Activated T-cell treated with anti-CD3 and anti-CD28 coated beads, Interleukin-2, amount 50 U/mL, for 72 hours (primary cell): ENCODE data around the gene AGBL4. TPM values are rescaled to one million over a fixed set of nuclear protein-coding genes. Genes with fewer than 3 reads are reported as not detected.
"Not testable (repeated sequence)": the region's sequence is repeated elsewhere in the genome, so short reads cannot be mapped to it uniquely, and the experiment has no call there.

ENCODE experiments used
- ATAC-seq, 2 donors: fragments of 150-1000 bp; cut with Tn5 transposase; replicated peaks in 1 of 2; 2 replicates each; pipeline ENCODE4 v1.10.0; 2021; ENCODE audit warnings: moderate library complexity in 2 of 2, mild to moderate bottlenecking in 1 of 2
- DNase-seq, 2 donors: peaks; one replicate each; pipeline ENCODE4 v3.0.0; 2021 to 2022; ENCODE audit warnings: mixed read lengths in 1 of 2
- H3K27ac Mint-ChIP-seq: one replicate; pipeline ENCODE4 v1.8.0; 2022; ENCODE audit warnings: mild to moderate bottlenecking, moderate library complexity, mixed read lengths
- H3K27me3 Mint-ChIP-seq: one replicate; pipeline ENCODE4 v1.8.0; 2022; ENCODE audit warnings: low read depth, mixed read lengths
- H3K36me3 Mint-ChIP-seq, 2 donors: one replicate each; pipeline ENCODE4 v1.8.0; 2022; ENCODE audit warnings: mixed read lengths in 2 of 2, mild to moderate bottlenecking in 1 of 2; ENCODE audit not compliant: insufficient read depth in 2 of 2
- H3K4me1 Mint-ChIP-seq: one replicate; pipeline ENCODE4 v1.8.0; 2022; ENCODE audit warnings: low read depth, mixed read lengths
- H3K4me3 Mint-ChIP-seq, 2 donors: one replicate each; pipeline ENCODE4 v1.8.0; 2022; ENCODE audit warnings: mild to moderate bottlenecking in 2 of 2, mixed read lengths in 2 of 2, moderate library complexity in 2 of 2
- H3K9me3 Mint-ChIP-seq, 2 donors: one replicate each; pipeline ENCODE4 v1.8.0; 2022; ENCODE audit warnings: mixed read lengths in 2 of 2
- total RNA-seq, 2 donors: library from RNA; stranded (reverse); gene quantifications; one replicate each; pipeline ENCODE4 v1.2.3, GENCODE V29; 2022

Gene AGBL4
- total RNA-seq, 2 donors from 2014 or later = not detected

DNA sequence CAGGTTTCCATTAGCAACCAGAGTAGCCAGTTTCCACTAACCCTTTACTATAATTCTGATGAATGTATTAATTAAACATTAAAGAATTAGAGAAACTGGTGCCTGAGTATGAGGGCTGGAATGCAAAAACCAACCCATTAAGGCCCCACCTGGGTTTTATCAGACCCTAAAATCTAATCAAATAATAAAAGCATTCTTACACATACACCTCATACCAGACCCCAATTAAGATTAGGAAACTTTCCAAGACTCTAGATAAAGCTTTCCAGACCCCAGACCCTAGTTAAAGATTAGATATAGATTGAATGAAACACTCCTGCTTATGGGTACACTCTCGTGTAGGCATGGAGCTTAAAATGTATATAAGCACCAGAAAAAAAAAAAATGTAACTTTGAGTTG, 665.7 kb downstream of the AGBL4 start:
- Mint-ChIP-seq H3K4me1 (no peaks in the 10 kb centered on the region), H3K27me3 (no peaks in the 10 kb centered on the region), H3K4me3 (no peak overlapping the region), H3K9me3 (peaks cover 1 to 4% of the 10 kb centered on the region in 2 donors), H3K36me3 (no peaks in the 10 kb centered on the region), H3K27ac (no peak overlapping the region)
- DNase-seq (no peak), ATAC-seq (no peak)

DNA sequence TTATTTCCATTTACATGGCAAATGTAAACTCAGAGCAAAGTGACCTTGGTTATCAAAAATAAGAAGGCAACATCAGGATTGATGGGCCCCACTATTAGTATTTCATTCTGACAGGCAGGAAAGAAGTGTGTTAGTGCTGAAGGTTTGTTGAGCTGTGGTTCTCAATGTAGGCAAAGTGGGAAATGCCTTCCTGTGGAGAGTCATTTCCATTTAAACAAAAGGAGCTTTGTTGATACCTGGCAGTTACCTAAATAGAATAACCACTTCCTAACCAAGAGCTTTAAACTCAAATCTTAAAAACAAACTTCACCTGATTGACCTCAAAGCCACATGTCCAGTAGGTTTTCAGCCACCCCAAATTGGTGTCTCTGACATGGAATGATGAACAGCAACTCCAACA, 667.2 kb downstream of the AGBL4 start:
- H3K27me3 Mint-ChIP-seq = no peaks in the 10 kb centered on the region
- no peak overlapping the region for H3K4me3 Mint-ChIP-seq
- DNase-seq = no peak
- H3K27ac Mint-ChIP-seq = no peak overlapping the region
- peaks cover under 1 to 3% of the 10 kb centered on the region in 2 donors for H3K9me3 Mint-ChIP-seq
- H3K36me3 Mint-ChIP-seq = no peaks in the 10 kb centered on the region
- no peaks in the 10 kb centered on the region for H3K4me1 Mint-ChIP-seq
- ATAC-seq = no peak

DNA sequence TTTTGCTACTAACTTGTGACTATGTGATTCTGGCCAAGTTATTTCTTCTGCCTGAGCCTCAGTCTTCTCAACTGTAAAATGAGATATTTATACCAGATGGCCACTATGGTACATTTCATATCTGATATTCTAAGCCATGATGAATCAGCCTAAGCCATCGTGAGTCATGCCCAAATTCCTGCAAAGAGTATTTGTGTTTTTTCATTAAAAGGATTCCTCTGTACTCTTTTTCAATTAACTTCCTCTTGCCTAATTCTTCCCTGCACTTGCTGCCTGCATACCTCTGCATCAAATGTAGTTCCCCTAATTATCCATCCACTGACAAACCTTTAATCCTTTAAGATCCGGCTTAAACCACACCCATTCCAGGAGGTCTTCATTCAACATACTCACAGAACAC, 672.0 kb downstream of the AGBL4 start:
- H3K27ac Mint-ChIP-seq = no peak overlapping the region
- H3K27me3 Mint-ChIP-seq = no peaks in the 10 kb centered on the region
- ATAC-seq = no peak

DNA sequence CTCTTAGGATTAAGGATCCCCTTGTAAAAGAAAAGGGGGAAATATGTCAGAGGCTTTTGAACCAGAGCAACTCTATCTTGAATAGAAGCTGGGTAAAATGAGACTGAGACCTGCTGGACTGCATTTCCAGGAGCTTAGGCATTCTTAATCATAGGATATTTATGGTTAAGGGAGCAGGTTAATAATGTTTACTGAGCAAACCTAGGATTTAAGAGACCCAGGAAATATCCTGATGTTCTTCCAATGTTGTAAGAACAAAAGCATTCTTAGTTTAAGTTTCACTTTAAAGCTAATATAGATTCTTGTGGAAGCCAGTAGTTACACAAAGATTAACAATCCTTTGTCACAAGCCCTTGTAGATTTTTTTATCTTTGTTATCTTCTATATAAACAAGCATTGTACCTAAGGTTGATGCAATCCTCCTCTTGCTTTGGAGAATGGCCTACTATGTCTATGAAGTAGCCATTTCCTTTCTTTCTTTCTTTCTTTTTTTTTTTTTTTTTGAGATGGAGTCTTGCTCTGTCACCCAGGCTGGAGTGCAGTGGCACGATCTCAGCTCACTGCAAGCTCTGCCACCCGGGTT, 676.9 kb downstream of the AGBL4 start:
- DNase-seq = no peak
- no peak overlapping the region for H3K27ac Mint-ChIP-seq
- ATAC-seq = no peak
- no peaks in the 10 kb centered on the region for H3K27me3 Mint-ChIP-seq
- H3K4me1 Mint-ChIP-seq = no peaks in the 10 kb centered on the region
- peaks cover 0 to 6% of the 10 kb centered on the region in 2 donors for H3K9me3 Mint-ChIP-seq
- peaks cover 0 to 2% of the 10 kb centered on the region in 2 donors for H3K36me3 Mint-ChIP-seq
- no peak overlapping the region for H3K4me3 Mint-ChIP-seq

More for the DNA sequence above, 672.0 kb downstream of the AGBL4 start:
- Mint-ChIP-seq H3K4me3 (no peak overlapping the region), H3K36me3 (peaks cover 0 to 2% of the 10 kb centered on the region in 2 donors), H3K9me3 (peaks cover 0 to 2% of the 10 kb centered on the region in 2 donors), H3K4me1 (no peaks in the 10 kb centered on the region)
- no peak for DNase-seq

DNA sequence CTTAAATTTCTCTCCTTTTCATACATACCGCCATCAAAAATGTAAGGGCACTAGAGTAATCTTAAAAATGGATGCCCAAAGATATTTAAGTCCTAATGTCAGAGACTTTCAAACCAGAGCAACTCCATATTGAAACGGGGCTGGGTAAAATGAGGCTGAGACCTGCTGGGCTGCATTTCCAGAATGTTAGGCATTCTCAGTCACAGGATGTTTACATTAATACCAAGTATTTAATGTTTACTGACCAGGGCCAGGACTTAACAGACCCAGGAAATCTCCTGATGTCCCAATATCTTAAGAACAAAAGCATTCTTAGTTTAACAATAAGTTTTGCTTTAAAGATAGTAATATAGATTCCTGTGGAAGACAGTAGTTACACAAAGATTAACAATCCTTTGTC, 683.2 kb downstream of the AGBL4 start:
- no peak for DNase-seq
- H3K36me3 Mint-ChIP-seq = no peaks in the 10 kb centered on the region
- H3K9me3 Mint-ChIP-seq = peaks cover 0 to 4% of the 10 kb centered on the region in 2 donors
- ATAC-seq = no peak
- no peaks in the 10 kb centered on the region for H3K27me3 Mint-ChIP-seq
- H3K4me1 Mint-ChIP-seq = no peaks in the 10 kb centered on the region
- H3K27ac Mint-ChIP-seq = no peak overlapping the region
- H3K4me3 Mint-ChIP-seq = no peak overlapping the region

DNA sequence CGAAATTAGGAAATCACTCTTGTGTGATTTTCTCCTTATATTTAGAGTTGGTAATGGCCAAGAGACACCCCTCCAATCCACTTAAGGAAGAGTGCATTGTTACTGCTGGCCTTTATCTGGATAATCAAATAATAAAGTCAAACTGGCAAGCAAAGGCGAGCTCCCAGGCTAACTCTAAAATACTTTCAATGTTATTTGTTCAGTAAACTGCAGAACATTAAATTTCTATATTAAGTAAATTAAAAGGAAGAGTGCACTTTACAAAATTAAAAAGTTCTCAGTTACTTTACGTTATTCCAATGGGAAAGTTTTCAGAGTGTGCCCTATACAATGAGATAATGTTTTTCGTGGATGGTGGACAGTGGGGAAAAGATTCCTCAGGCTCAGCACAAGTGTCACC, 684.7 kb downstream of the AGBL4 start:
- H3K36me3 Mint-ChIP-seq = no peaks in the 10 kb centered on the region

DNA sequence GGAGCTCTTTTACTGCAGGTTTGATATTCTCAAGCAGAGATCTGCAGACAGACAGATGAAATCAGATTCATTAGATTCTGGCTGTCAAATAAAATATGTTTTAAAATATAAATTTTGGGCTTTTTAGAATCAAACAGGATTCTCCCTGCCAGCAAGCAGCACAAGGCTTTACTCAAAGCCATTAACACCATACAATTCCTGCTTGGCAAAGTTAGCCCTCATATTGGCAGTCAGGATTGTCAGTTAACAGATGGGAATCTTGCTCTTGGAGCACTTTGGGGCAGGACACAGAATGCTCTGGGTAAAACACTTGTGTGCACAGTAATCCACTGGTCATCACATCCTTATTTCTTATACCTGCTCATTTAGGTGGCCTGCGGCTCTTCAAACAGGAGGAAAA, 686.5 kb downstream of the AGBL4 start:
- Mint-ChIP-seq H3K36me3 (no peaks in the 10 kb centered on the region), H3K27me3 (no peaks in the 10 kb centered on the region), H3K27ac (no peak overlapping the region), H3K4me3 (no peak overlapping the region), H3K4me1 (no peaks in the 10 kb centered on the region), H3K9me3 (no peaks in the 10 kb centered on the region)
- DNase-seq (no peak), ATAC-seq (no peak)

More for the DNA sequence above, 684.7 kb downstream of the AGBL4 start:
- Mint-ChIP-seq H3K27ac (no peak overlapping the region), H3K9me3 (no peaks in the 10 kb centered on the region), H3K27me3 (no peaks in the 10 kb centered on the region), H3K4me3 (no peak overlapping the region), H3K4me1 (no peaks in the 10 kb centered on the region)
- DNase-seq (no peak), ATAC-seq (no peak)

DNA sequence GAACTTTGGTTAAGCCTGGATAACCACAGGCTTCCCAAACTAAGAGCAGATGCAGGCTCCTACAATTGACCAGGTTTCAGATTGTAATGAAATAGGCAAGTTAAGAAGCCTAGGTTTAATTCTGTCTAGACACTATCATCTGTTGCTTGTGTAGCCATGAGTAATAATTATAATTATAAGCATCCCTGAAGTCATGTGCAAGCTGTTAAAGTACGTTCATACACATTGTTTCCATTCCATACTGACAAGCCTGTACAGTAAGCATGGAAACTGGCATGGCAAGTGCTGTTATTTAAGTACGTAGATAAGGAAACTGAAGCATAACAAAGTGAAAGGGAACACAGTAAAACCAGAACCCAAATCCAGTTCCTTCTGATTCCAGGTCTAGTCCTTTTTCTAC, 689.8 kb downstream of the AGBL4 start:
- Mint-ChIP-seq H3K27me3 (no peaks in the 10 kb centered on the region), H3K36me3 (no peaks in the 10 kb centered on the region), H3K4me1 (no peaks in the 10 kb centered on the region), H3K9me3 (no peaks in the 10 kb centered on the region), H3K4me3 (no peak overlapping the region), H3K27ac (no peak overlapping the region)
- DNase-seq (no peak), ATAC-seq (no peak)

DNA sequence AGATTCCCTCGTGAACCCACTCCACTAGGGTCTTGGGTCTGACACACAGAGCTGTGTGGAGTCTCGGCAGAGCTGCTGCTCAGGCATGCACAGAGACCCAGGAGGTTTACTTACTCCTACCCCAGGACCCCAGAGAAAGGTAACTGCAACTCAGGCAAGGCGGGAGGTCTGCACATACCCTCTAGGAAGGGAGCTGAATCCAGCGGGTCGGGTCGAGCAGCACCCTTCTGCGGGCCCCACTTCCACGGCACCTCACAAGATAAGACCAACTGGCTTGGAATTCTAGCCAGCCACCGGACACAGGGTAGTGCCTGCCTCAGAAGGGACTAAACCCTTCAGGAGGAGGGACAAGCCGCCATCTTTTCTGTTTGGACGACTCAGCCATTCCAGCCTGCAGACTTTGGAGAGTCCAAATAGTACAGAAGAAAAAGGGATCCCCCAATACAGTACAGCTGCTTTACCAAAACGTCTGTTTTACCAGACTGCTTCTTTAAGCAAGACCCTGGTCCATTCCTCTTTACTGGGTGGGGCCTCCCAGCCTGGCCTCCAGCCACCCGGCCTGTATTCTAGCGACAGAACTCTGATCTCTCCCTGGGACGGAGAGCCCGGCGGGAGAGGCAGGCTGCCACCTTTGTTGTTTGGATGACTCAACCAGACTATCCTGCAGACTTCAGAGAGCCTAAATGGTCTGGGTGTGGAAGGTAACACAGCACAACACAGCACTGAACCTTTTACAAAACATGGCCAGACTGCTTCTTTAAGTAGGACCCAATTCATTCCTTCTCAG, 692.5 kb downstream of the AGBL4 start:
- no peak overlapping the region for H3K27ac Mint-ChIP-seq
- H3K4me3 Mint-ChIP-seq = no peak overlapping the region
- ATAC-seq (no peak), DNase-seq (no peak)
- no peaks in the 10 kb centered on the region for H3K4me1 Mint-ChIP-seq
- no peaks in the 10 kb centered on the region for H3K27me3 Mint-ChIP-seq
- H3K36me3 Mint-ChIP-seq = no peaks in the 10 kb centered on the region
- peaks cover 0 to 2% of the 10 kb centered on the region in 2 donors for H3K9me3 Mint-ChIP-seq

DNA sequence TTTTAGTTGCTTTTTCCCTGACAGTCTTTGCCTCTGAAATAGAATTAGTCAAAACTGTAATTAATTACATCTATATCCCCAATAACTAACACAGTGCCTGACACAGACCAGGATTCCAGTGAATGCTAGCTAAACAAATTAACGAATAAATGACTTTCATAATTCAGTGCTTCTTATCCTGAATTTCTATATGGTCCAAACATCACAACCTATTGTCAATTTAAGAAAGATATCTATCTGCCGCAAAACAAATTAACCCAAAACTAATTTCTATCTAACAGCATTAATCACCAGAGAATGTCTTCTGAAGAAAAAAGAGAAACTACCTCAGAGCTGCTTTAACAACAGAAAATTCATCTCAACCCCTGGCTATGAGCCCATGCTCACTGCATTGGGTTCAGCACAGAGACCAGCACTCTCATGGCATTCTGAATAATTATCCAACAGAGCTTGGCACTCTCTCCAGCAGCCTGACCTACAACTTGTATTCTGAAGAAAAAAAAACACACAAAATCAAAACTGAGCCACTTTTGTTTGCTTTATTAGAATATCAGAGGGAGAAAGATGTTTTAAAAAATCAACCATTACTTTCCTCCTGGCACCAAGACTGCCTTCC, 699.7 kb downstream of the AGBL4 start:
- no peak for ATAC-seq

DNA sequence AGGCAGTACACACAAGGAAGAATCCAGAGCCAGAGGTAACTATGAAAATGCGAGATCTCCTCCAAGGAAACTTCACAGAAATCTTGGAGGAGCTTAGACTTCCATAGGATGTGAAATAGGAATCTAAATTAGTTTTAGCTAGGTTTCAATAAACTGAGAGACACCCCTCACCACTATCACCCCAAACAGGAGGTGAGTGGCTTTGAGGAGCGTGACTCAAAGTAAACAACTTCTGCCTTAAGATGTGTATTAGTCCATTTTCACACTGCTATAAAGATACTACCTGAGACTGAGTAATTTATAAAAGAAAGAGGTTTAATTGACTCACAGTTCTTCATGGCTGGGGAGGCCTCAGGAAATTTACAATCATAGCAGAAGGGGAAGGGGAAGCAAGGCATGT, 703.3 kb downstream of the AGBL4 start:
- not testable (repeated sequence) for H3K27me3 Mint-ChIP-seq, ATAC-seq, H3K27ac Mint-ChIP-seq, H3K36me3 Mint-ChIP-seq, DNase-seq, H3K9me3 Mint-ChIP-seq, H3K4me1 Mint-ChIP-seq, H3K4me3 Mint-ChIP-seq

More for the DNA sequence above, 699.7 kb downstream of the AGBL4 start:
- no peaks in the 10 kb centered on the region for H3K4me1 Mint-ChIP-seq
- H3K4me3 Mint-ChIP-seq = no peak overlapping the region
- no peaks in the 10 kb centered on the region for H3K36me3 Mint-ChIP-seq
- no peak for DNase-seq
- peaks cover 2% of the 10 kb centered on the region in 2 donors for H3K9me3 Mint-ChIP-seq
- no peak overlapping the region for H3K27ac Mint-ChIP-seq
- H3K27me3 Mint-ChIP-seq = no peaks in the 10 kb centered on the region

DNA sequence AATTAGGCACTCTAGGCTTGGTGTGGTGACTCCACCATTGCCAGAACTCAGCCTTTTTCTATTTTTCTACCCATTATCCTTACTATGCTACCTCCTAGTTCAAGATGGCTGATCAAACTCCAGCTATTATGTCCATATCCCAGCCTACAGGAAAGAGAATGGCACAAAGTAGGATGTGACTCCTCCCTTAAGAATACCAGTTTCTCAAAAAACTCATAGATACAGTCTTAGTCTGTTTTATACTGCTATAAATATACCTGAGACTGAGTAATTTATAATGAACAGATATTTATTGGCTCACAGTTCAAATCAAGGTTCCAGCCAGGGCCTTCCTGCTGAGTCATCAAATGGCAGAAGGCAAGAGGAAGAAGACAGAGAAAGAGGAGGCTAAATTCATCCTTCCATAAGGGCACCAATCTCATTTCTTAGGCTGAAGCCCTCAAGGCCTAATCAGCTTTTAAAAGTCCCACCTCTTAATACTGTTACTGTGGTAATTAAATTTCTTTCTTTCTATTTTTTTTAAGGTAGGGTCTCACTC, 704.3 kb downstream of the AGBL4 start:
- no peaks in the 10 kb centered on the region for H3K27me3 Mint-ChIP-seq
- no peaks in the 10 kb centered on the region for H3K4me1 Mint-ChIP-seq
- ATAC-seq (no peak), DNase-seq (no peak)
- H3K36me3 Mint-ChIP-seq = no peaks in the 10 kb centered on the region
- H3K4me3 Mint-ChIP-seq = no peak overlapping the region
- no peak overlapping the region for H3K27ac Mint-ChIP-seq
- peaks cover 2 to 6% of the 10 kb centered on the region in 2 donors for H3K9me3 Mint-ChIP-seq

DNA sequence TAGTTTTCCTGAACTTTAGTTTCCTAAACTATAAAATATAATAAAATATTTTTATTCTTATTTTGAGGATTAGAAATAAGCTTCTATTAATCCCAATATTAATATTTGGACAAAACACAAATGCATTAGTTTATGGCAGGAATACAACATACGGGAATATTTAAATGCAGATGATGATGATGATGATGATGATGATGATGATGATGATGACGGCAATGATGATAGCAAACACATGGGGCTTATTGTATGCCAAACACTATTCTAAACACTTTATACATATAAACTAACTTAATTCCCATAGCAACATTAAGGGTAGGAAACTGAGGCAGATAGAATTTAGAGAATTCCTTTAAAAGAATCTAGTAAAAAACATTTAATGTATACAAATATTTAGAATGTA, 705.5 kb downstream of the AGBL4 start:
- Mint-ChIP-seq H3K4me1 (no peaks in the 10 kb centered on the region), H3K27ac (no peak overlapping the region), H3K27me3 (no peaks in the 10 kb centered on the region), H3K36me3 (no peaks in the 10 kb centered on the region), H3K9me3 (peaks cover 4 to 8% of the 10 kb centered on the region in 2 donors), H3K4me3 (no peak overlapping the region)
- ATAC-seq (no peak), DNase-seq (no peak)
